Measurements from ENCODE around the gene PI4KA.
"Not testable (repeated sequence)": the region's sequence is repeated elsewhere in the genome, so short reads cannot be mapped to it uniquely, and the experiment has no call there.

- TF ChIP-seq CTCF (conservative IDR thresholded peaks at IDR 0.05; ENCODE audit: low read length); EZH2phosphoT487 (IDR thresholded peaks at IDR 0.05; ENCODE audit: borderline replicate concordance, low read depth, low read length): not testable (repeated sequence)
Observed at GRCh38 chr22:20703816-20704609, 154.6 kb downstream of the PI4KA start.

Measured in OCI-LY7 (cell line).